ENCODE measurements around the gene ARHGAP22.

Gene ARHGAP22

GRCh38 chr10:48605786-48606529, 1.1 kb upstream of the ARHGAP22 start:
- DNase-seq: no peak

- no peak for DNase-seq
Measured at GRCh38 chr10:48604039-48604990, 558 bp downstream of the ARHGAP22 start.

- no peak for DNase-seq
Measured at GRCh38 chr10:48603421-48604038, 1.3 kb downstream of the ARHGAP22 start.

GRCh38 chr10:48602401-48603135, 2.3 kb downstream of the ARHGAP22 start:
- DNase-seq: no peak

- DNase-seq: no peak
Measured at GRCh38 chr10:48601789-48602188, 3.1 kb downstream of the ARHGAP22 start.

GRCh38 chr10:48600645-48601505, 4.0 kb downstream of the ARHGAP22 start:
- DNase-seq: no peak

GRCh38 chr10:48599830-48600134, 5.1 kb downstream of the ARHGAP22 start:
- no peak for DNase-seq

- no peak for DNase-seq
Measured at GRCh38 chr10:48598936-48599829, 5.7 kb downstream of the ARHGAP22 start.

- DNase-seq: no peak
Measured at GRCh38 chr10:48598243-48598935, 6.5 kb downstream of the ARHGAP22 start.

GRCh38 chr10:48595539-48595932, 9.3 kb downstream of the ARHGAP22 start:
- no peak for DNase-seq

GRCh38 chr10:48594803-48595538, 9.9 kb downstream of the ARHGAP22 start:
- no peak for DNase-seq

- no peak for DNase-seq
Measured at GRCh38 chr10:48594371-48594770, 10.5 kb downstream of the ARHGAP22 start.

GRCh38 chr10:48592346-48592745, 12.5 kb downstream of the ARHGAP22 start:
- no peak for DNase-seq

GRCh38 chr10:48590945-48591344, 13.9 kb downstream of the ARHGAP22 start:
- no peak for DNase-seq

GRCh38 chr10:48589266-48589665, 15.6 kb downstream of the ARHGAP22 start:
- no peak for DNase-seq

GRCh38 chr10:48587819-48588218, 17.1 kb downstream of the ARHGAP22 start:
- no peak for DNase-seq

- no peak for DNase-seq
Measured at GRCh38 chr10:48587101-48587500, 17.8 kb downstream of the ARHGAP22 start.

GRCh38 chr10:48582970-48583369, 21.9 kb downstream of the ARHGAP22 start:
- no peak for DNase-seq

GRCh38 chr10:48580236-48580635, 24.6 kb downstream of the ARHGAP22 start:
- DNase-seq: no peak
